Fibroblast of mammary gland (primary cell): ENCODE data around the gene LTBP1.
A peak's percentile ranks its signal among the peaks of the same experiment; 100 is the strongest.

ENCODE experiments used
- DNase-seq: peaks from one replicate; pipeline ENCODE4 v3.0.0-alpha.2; 2010; ENCODE audit warnings: low read depth
- H3K4me3 ChIP-seq: 2 replicates; pipeline ENCODE4 v1.5.1; 2011; ENCODE audit warnings: low read depth, mild to moderate bottlenecking, low read length, moderate library complexity; ENCODE audit not compliant: control insufficient read depth
- CTCF ChIP-seq: conservative IDR thresholded peaks from 2 replicates; pipeline ENCODE4 v1.5.1; 2011; ENCODE audit warnings: low read depth, low read length, inconsistent platforms; ENCODE audit not compliant: control insufficient read depth, insufficient read depth

LTBP1 gene

GRCh38 chr2:33240178-33240577 is 293.4 kb downstream of the LTBP1 start:
- TF ChIP-seq CTCF, result no peak
- H3K4me3 ChIP-seq, result no peak overlapping the region
- peak; percentile 74 for DNase-seq

- TF ChIP-seq CTCF, result no peak
- DNase-seq, result no peak
- H3K4me3 ChIP-seq, result no peak overlapping the region
These were observed 294.3 kb downstream of the LTBP1 start for GRCh38 chr2:33241072-33241471.

- TF ChIP-seq CTCF, result no peak
- DNase-seq, result peak; percentile 51
- H3K4me3 ChIP-seq, result no peak overlapping the region
These were observed 294.8 kb downstream of the LTBP1 start for GRCh38 chr2:33241581-33241980.

- no peak overlapping the region for H3K4me3 ChIP-seq
- no peak for TF ChIP-seq CTCF
- peak; percentile 88 for DNase-seq
These were observed 296.1 kb downstream of the LTBP1 start for GRCh38 chr2:33242845-33243244.

GRCh38 chr2:33246432-33246831 is 299.7 kb downstream of the LTBP1 start:
- TF ChIP-seq CTCF, result no peak
- no peak for DNase-seq

GRCh38 chr2:33247365-33247764 is 300.6 kb downstream of the LTBP1 start:
- H3K4me3 ChIP-seq, result no peak overlapping the region
- DNase-seq, result peak; percentile 51
- no peak for TF ChIP-seq CTCF

More at GRCh38 chr2:33246432-33246831, 299.7 kb downstream of the LTBP1 start:
- no peak overlapping the region for H3K4me3 ChIP-seq

- no peak for TF ChIP-seq CTCF
- H3K4me3 ChIP-seq, result no peak overlapping the region
These were observed 303.8 kb downstream of the LTBP1 start for GRCh38 chr2:33250417-33251029.

More at GRCh38 chr2:33250417-33251029, 303.8 kb downstream of the LTBP1 start:
- DNase-seq, result no peak
